ENCODE results near the gene CXCL17.

GRCh38 chr19:42394751-42395150 is 48.0 kb downstream of the CXCL17 start:
- TF ChIP-seq POLR2AphosphoS5 (IDR thresholded peaks at IDR 0.05; ENCODE audit: insufficient read depth in 1 of 2, low read depth in 1 of 2), result no peak
- no peak for TF ChIP-seq CTCF (IDR thresholded peaks at IDR 0.05)
- TF ChIP-seq POLR2A (IDR thresholded peaks at IDR 0.05), result no peak

All from vagina (tissue), 2 donors.